Iris pigment epithelial cell (primary cell): ENCODE results near the gene PPP1R3C.

Experiments
- DNase-seq: peaks from one replicate; pipeline ENCODE4 v3.0.0-alpha.2; 2011; ENCODE audit warnings: low read depth

Gene PPP1R3C

GRCh38 chr10:91601212-91601611 is 31.7 kb downstream of the PPP1R3C start:
- DNase-seq, result no peak

- peak; percentile 80 for DNase-seq
Measured at GRCh38 chr10:91598211-91598977, 34.5 kb downstream of the PPP1R3C start.

- no peak for DNase-seq
Measured at GRCh38 chr10:91597197-91597881, 35.5 kb downstream of the PPP1R3C start.

- DNase-seq, result peak; percentile 90
Measured at GRCh38 chr10:91596825-91597196, 36.1 kb downstream of the PPP1R3C start.

- no peak for DNase-seq
Measured at GRCh38 chr10:91593834-91594233, 39.0 kb downstream of the PPP1R3C start.

GRCh38 chr10:91593366-91593765 is 39.5 kb downstream of the PPP1R3C start:
- DNase-seq, result no peak

- DNase-seq, result no peak
Measured at GRCh38 chr10:91592266-91592975, 40.5 kb downstream of the PPP1R3C start.

- no peak for DNase-seq
Measured at GRCh38 chr10:91591797-91592174, 41.1 kb downstream of the PPP1R3C start.

GRCh38 chr10:91590904-91591796 is 41.7 kb downstream of the PPP1R3C start:
- DNase-seq, result peak; percentile 43

GRCh38 chr10:91590142-91590903 is 42.5 kb downstream of the PPP1R3C start:
- peak; percentile 88 for DNase-seq

GRCh38 chr10:91589658-91590035 is 43.2 kb downstream of the PPP1R3C start:
- DNase-seq, result no peak

GRCh38 chr10:91589015-91589657 is 43.7 kb downstream of the PPP1R3C start:
- DNase-seq, result no peak

GRCh38 chr10:91587710-91588638 is 44.9 kb downstream of the PPP1R3C start:
- DNase-seq, result peak; percentile 85

- DNase-seq, result no peak
Measured at GRCh38 chr10:91582153-91582554, 50.7 kb downstream of the PPP1R3C start.

- DNase-seq, result peak; percentile 50
Measured at GRCh38 chr10:91579329-91579985, 53.4 kb downstream of the PPP1R3C start.
